Esophagus muscularis mucosa (tissue), 4 donors: ENCODE measurements around the gene GLOD4. TPM values are rescaled to one million over a fixed set of nuclear protein-coding genes. Genes with fewer than 3 reads are reported as not detected.

Experiments
- DNase-seq: peaks from one replicate; pipeline ENCODE4 v3.0.0-alpha.2; 2017; ENCODE audit errors: extremely low spot score
- H3K27ac ChIP-seq, 4 donors: fragments of 200-600 bp; sonication (generic); replicated peaks in 1 of 4; 1 replicate in 3 of 4; 2 replicates in 1 of 4; pipeline ENCODE4 v1.5.1; 2016 to 2019; ENCODE audit warnings: mild to moderate bottlenecking in 1 of 4
- H3K27me3 ChIP-seq, 4 donors: fragments of 200-600 bp; sonication (generic); one replicate each; pipeline versions ENCODE4 v1.5.1 to v1.6.0; 2016 to 2019
- H3K36me3 ChIP-seq, 4 donors: fragments of 200-600 bp; sonication (generic); one replicate each; pipeline ENCODE4 v1.5.1; 2016 to 2019
- H3K4me1 ChIP-seq, 4 donors: fragments of 200-600 bp; sonication (generic); one replicate each; pipeline ENCODE4 v1.5.1; 2016 to 2019
- H3K4me3 ChIP-seq, 4 donors: fragments of 200-600 bp; sonication (generic); 1 replicate in 2 of 4; 2 replicates in 2 of 4; pipeline ENCODE4 v1.5.1; 2016 to 2019; ENCODE audit warnings: mild to moderate bottlenecking in 4 of 4, moderate library complexity in 1 of 4
- H3K9me3 ChIP-seq, 4 donors: fragments of 200-600 bp; sonication (generic); 1 replicate in 3 of 4; 2 replicates in 1 of 4; pipeline ENCODE4 v1.5.1; 2016 to 2019
- EP300 ChIP-seq: sonication (generic); formaldehyde crosslinking; IDR thresholded peaks from one replicate; pipeline ENCODE4 v1.6.1; 2017; ENCODE audit warnings: antibody characterized with exemption
- POLR2A ChIP-seq: fragments of 450-650 bp; IDR thresholded peaks from one replicate; pipeline ENCODE4 v1.6.1; 2017; ENCODE audit warnings: antibody characterized with exemption, moderate library complexity, mild to moderate bottlenecking, low read depth
- POLR2AphosphoS5 ChIP-seq, 2 donors: sonication (generic); formaldehyde crosslinking; IDR thresholded peaks; one replicate each; pipeline ENCODE4 v1.6.1; 2017; ENCODE audit warnings: antibody characterized with exemption in 2 of 2
- WGBS: methylation state at CpG from one replicate; pipeline ENCODE4 v1.1.5; 2018; 5-methylcytosine and 5-hydroxymethylcytosine counted together
- intact Hi-C: fragments of 100-400 bp; cut with DNase I; formaldehyde crosslinking; loops from one replicate; pipeline ENCODE4 v1.15.1; 2023
- total RNA-seq, 4 donors: library from RNA; depleted of rRNA; stranded (reverse); fragments of >200 nt; gene quantifications; one replicate each; pipeline versions ENCODE4 v1.1.0 to v1.2.1, GENCODE V29; 2016
- TF ChIP-seq, protein P1 (sequence below), 3 experiments: fragments of 200-600 bp in 2 of 3; fragments of 450-650 bp in 1 of 3; sonication (generic) in 2 of 3; IDR thresholded peaks; one replicate each; pipeline ENCODE4 v1.5.1; 2017 to 2019; ENCODE audit warnings: antibody characterized with exemption in 3 of 3, mild to moderate bottlenecking in 2 of 3, moderate library complexity in 1 of 3

GLOD4 gene
- total RNA-seq, 4 donors from 2014 or later = 25.7 to 73.6 (median 53.9) TPM

- Histone ChIP-seq H3K36me3 (peaks cover 34 to 66% (median 62%) of the 10 kb centered on the region in 4 donors), H3K9me3 (no peaks in the 10 kb centered on the region), H3K4me3 (no peak overlapping the region), H3K4me1 (peaks cover 11 to 24% (median 19%) of the 10 kb centered on the region in 4 donors), H3K27ac (no peak overlapping the region), H3K27me3 (no peaks in the 10 kb centered on the region)
- intact Hi-C loops = no loop called here
- WGBS = 84% methylated on average over 17 of the region's 38 CpGs
- TF ChIP-seq POLR2A = no peak
- TF ChIP-seq, protein P1, sequence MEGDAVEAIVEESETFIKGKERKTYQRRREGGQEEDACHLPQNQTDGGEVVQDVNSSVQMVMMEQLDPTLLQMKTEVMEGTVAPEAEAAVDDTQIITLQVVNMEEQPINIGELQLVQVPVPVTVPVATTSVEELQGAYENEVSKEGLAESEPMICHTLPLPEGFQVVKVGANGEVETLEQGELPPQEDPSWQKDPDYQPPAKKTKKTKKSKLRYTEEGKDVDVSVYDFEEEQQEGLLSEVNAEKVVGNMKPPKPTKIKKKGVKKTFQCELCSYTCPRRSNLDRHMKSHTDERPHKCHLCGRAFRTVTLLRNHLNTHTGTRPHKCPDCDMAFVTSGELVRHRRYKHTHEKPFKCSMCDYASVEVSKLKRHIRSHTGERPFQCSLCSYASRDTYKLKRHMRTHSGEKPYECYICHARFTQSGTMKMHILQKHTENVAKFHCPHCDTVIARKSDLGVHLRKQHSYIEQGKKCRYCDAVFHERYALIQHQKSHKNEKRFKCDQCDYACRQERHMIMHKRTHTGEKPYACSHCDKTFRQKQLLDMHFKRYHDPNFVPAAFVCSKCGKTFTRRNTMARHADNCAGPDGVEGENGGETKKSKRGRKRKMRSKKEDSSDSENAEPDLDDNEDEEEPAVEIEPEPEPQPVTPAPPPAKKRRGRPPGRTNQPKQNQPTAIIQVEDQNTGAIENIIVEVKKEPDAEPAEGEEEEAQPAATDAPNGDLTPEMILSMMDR (IDR thresholded peaks at IDR 0.05) = no peak
- no peak for TF ChIP-seq EP300
- TF ChIP-seq POLR2AphosphoS5 (IDR thresholded peaks at IDR 0.05) = no peak
- no peak for DNase-seq
These were observed 35.1 kb downstream of the GLOD4 start for GRCh38 chr17:746783-747629.

DNA sequence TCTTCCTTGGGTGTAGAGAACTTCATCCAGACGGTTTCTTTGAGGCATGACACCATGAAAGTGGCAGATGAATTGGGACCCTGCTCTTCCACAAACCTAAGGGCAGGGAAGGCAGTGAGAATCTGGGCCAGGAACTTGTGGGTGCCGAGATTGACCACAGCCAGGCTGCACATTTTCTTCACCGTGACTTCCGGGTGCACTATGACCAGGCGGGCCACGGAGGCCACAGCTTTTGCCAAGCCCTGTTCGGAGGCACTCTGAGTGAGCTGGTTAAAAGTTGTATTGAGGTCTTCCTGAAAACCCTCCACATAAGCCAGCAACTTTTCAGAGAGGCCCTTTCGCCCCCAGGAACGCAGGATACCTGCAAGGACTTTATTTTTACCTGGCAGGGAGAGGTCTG, 35.9 kb downstream of the GLOD4 start:
- Histone ChIP-seq H3K9me3 (no peaks in the 10 kb centered on the region), H3K27ac (no peak overlapping the region), H3K27me3 (no peaks in the 10 kb centered on the region), H3K36me3 (peaks cover 34 to 74% (median 70%) of the 10 kb centered on the region in 4 donors), H3K4me1 (peaks cover 8 to 18% (median 14%) of the 10 kb centered on the region in 4 donors), H3K4me3 (no peak overlapping the region)
- TF ChIP-seq POLR2AphosphoS5 (IDR thresholded peaks at IDR 0.05) = no peak
- TF ChIP-seq, protein P1 (IDR thresholded peaks at IDR 0.05) = no peak
- no peak for TF ChIP-seq EP300
- no peak for TF ChIP-seq POLR2A
- no peak for DNase-seq
- intact Hi-C loops = no loop called here
- whole genome bisulfite sequencing = 95% methylated on average over 7 of the region's 9 CpGs

- H3K9me3 ChIP-seq = no peaks in the 10 kb centered on the region
- H3K36me3 ChIP-seq = peaks cover 38 to 82% (median 78%) of the 10 kb centered on the region in 4 donors
- intact Hi-C loops = no loop called here
- H3K4me3 ChIP-seq = no peak overlapping the region
- no peak for DNase-seq
- 96% methylated on average over 9 of the region's 11 CpGs for WGBS
- no peak overlapping the region for H3K27ac ChIP-seq
- peaks cover under 1 to 10% (median 6%) of the 10 kb centered on the region in 4 donors for H3K4me1 ChIP-seq
- H3K27me3 ChIP-seq = no peaks in the 10 kb centered on the region
- TF ChIP-seq, protein P1 (IDR thresholded peaks at IDR 0.05) = no peak
- TF ChIP-seq POLR2AphosphoS5 (IDR thresholded peaks at IDR 0.05) (no peak), EP300 (no peak), POLR2A (no peak)
These were observed 36.7 kb downstream of the GLOD4 start for GRCh38 chr17:745406-745805.

DNA sequence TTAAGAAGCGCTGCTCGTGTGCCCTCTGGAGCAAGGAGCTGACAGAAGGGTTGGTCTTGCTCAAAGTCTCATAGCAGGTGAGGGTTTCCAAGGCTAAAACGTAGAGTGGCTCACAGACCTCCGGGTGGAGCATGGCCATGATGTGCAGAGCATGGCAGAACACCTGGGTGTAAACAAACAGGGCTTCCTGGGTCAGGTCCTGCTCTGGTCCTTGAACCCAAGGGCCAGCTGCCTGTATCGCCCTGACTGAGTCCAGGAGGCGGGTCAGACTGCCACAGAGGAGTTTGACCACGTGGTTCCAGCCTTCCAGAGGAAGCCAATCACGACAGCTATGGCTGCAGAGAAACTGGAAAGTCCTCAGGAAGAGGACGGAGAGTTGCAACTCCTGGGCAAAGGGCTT, 37.1 kb downstream of the GLOD4 start:
- Histone ChIP-seq H3K27ac (no peak overlapping the region), H3K9me3 (no peaks in the 10 kb centered on the region), H3K36me3 (peaks cover 43 to 87% (median 82%) of the 10 kb centered on the region in 4 donors), H3K4me3 (no peak overlapping the region), H3K4me1 (peaks cover 0 to 5% (median 2%) of the 10 kb centered on the region in 4 donors), H3K27me3 (no peaks in the 10 kb centered on the region)
- 86% methylated on average over 9 of the region's 9 CpGs for WGBS
- TF ChIP-seq, protein P1 (IDR thresholded peaks at IDR 0.05) = no peak
- no peak for TF ChIP-seq POLR2AphosphoS5 (IDR thresholded peaks at IDR 0.05)
- intact Hi-C loops = no loop called here
- no peak for DNase-seq
